Measurements from ENCODE around the gene FBXO22. TPM values are rescaled to one million over a fixed set of nuclear protein-coding genes. Genes with fewer than 3 reads are reported as not detected.

Gene FBXO22
- total RNA-seq, 6 donors from 2014 or later = 10.3 to 31.1 (median 21.1) TPM

- Histone ChIP-seq H3K36me3 (peaks cover 0 to 12% (median under 1%) of the 10 kb centered on the region in 4 donors), H3K4me3 (no peak overlapping the region), H3K4me1 (peaks cover 18 to 39% (median 21%) of the 10 kb centered on the region in 4 donors), H3K27ac (peak overlapping the region in 1 of 4 donors; percentile 8), H3K27me3 (no peaks in the 10 kb centered on the region), H3K9me3 (no peaks in the 10 kb centered on the region)
- DNase-seq (no peak), ATAC-seq (ENCODE audit: low FRiP score in 2 of 2) (no peak)
- 41 to 46% methylated on average over 2 of the region's 2 CpGs for WGBS, 2 donors
- no peak for TF ChIP-seq CTCF (IDR thresholded peaks at IDR 0.05)
- no peak for TF ChIP-seq POLR2AphosphoS5 (IDR thresholded peaks at IDR 0.05)
- TF ChIP-seq EP300 (IDR thresholded peaks at IDR 0.05) = no peak
- TF ChIP-seq POLR2A (IDR thresholded peaks at IDR 0.05) = no peak
Measured at GRCh38 chr15:75925440-75925839, 21.8 kb downstream of the FBXO22 start.

GRCh38 chr15:75926931-75927330 is 23.3 kb downstream of the FBXO22 start:
- Histone ChIP-seq H3K4me3 (no peak overlapping the region), H3K36me3 (peaks cover 0 to 16% (median 3%) of the 10 kb centered on the region in 4 donors), H3K27me3 (no peaks in the 10 kb centered on the region), H3K27ac (no peak overlapping the region), H3K4me1 (peaks cover 18 to 36% (median 20%) of the 10 kb centered on the region in 4 donors), H3K9me3 (no peaks in the 10 kb centered on the region)
- ATAC-seq (ENCODE audit: low FRiP score in 2 of 2) (no peak), DNase-seq (no peak)
- WGBS, 2 donors = 87 to 100% methylated on average over 3 of the region's 3 CpGs
- TF ChIP-seq POLR2AphosphoS5 (IDR thresholded peaks at IDR 0.05) (no peak), POLR2A (IDR thresholded peaks at IDR 0.05) (no peak), EP300 (IDR thresholded peaks at IDR 0.05) (no peak), CTCF (IDR thresholded peaks at IDR 0.05) (no peak)

- TF ChIP-seq CTCF (IDR thresholded peaks at IDR 0.05) (no peak), EP300 (IDR thresholded peaks at IDR 0.05) (no peak), POLR2AphosphoS5 (IDR thresholded peaks at IDR 0.05) (no peak), POLR2A (IDR thresholded peaks at IDR 0.05) (no peak)
- Histone ChIP-seq H3K4me3 (no peak overlapping the region), H3K9me3 (no peaks in the 10 kb centered on the region), H3K27ac (no peak overlapping the region), H3K27me3 (no peaks in the 10 kb centered on the region), H3K36me3 (peaks cover 0 to 23% (median 6%) of the 10 kb centered on the region in 4 donors), H3K4me1 (peaks cover 12 to 30% (median 15%) of the 10 kb centered on the region in 4 donors)
- ATAC-seq (ENCODE audit: low FRiP score in 2 of 2) (no peak), DNase-seq (no peak)
- whole genome bisulfite sequencing, 2 donors = 92 to 95% methylated on average over 4 of the region's 4 CpGs
Measured at GRCh38 chr15:75927601-75928000, 23.9 kb downstream of the FBXO22 start.

- ATAC-seq (ENCODE audit: low FRiP score in 2 of 2) (no peak), DNase-seq (no peak)
- peak overlapping the region in 1 of 4 donors; percentile 70 for H3K27ac ChIP-seq
- H3K4me1 ChIP-seq = peaks cover 12 to 22% (median 13%) of the 10 kb centered on the region in 4 donors
- peaks cover 0 to 36% (median 10%) of the 10 kb centered on the region in 4 donors for H3K36me3 ChIP-seq
- no peak for TF ChIP-seq CTCF (IDR thresholded peaks at IDR 0.05)
- TF ChIP-seq POLR2AphosphoS5 (IDR thresholded peaks at IDR 0.05) = no peak
- TF ChIP-seq POLR2A (IDR thresholded peaks at IDR 0.05) = no peak
- TF ChIP-seq EP300 (IDR thresholded peaks at IDR 0.05) = no peak
- no peaks in the 10 kb centered on the region for H3K27me3 ChIP-seq
- WGBS, 2 donors = 78 to 80% methylated on average over 9 of the region's 9 CpGs
- H3K9me3 ChIP-seq = no peaks in the 10 kb centered on the region
- H3K4me3 ChIP-seq = no peak overlapping the region
Measured at GRCh38 chr15:75928680-75929608, 25.3 kb downstream of the FBXO22 start.

All from upper lobe of left lung (tissue), 6 donors.